ENCODE data around the gene TLE5. TPM values are rescaled to one million over a fixed set of nuclear protein-coding genes. Genes with fewer than 3 reads are reported as not detected.
A peak's percentile ranks its signal among the peaks of the same experiment; 100 is the strongest.
"Not testable (repeated sequence)": the region's sequence is repeated elsewhere in the genome, so short reads cannot be mapped to it uniquely, and the experiment has no call there.

The TLE5 gene
- total RNA-seq, 1 donor from 2014 or later = 804 TPM

- no peak for DNase-seq (ENCODE audit: low spot score)
- intact Hi-C loops (cut with DNase I) = no loop called here
Measured at GRCh38 chr19:3067563-3067962, 5.3 kb upstream of the TLE5 start.

GRCh38 chr19:3066482-3067049 lies 4.3 kb upstream of the TLE5 start:
- intact Hi-C loops (cut with DNase I) = no loop called here
- DNase-seq (ENCODE audit: low spot score) = no peak

GRCh38 chr19:3065675-3066357 lies 3.5 kb upstream of the TLE5 start:
- DNase-seq (ENCODE audit: low spot score) = no peak

GRCh38 chr19:3064011-3064330 lies 1.7 kb upstream of the TLE5 start:
- DNase-seq (ENCODE audit: low spot score) = no peak
- intact Hi-C loops (cut with DNase I) = loop anchor here (5.0 kb wide), 2 partner anchors 33 to 87 kb away; partner anchors contain the start of gene TLE6

More at GRCh38 chr19:3065675-3066357, 3.5 kb upstream of the TLE5 start:
- intact Hi-C loops (cut with DNase I) = no loop called here

- intact Hi-C loops (cut with DNase I) = loop anchor here (2.0 to 5.0 kb wide), 3 partner anchors 25 to 84 kb away; partner anchors contain the start of gene TLE6
- peak; percentile 78 for DNase-seq (ENCODE audit: low spot score)
Measured at GRCh38 chr19:3061182-3062161, 823 bp downstream of the TLE5 start.

- intact Hi-C loops (cut with DNase I) = loop anchor here (2.0 to 5.0 kb wide), 3 partner anchors 24 to 84 kb away; partner anchors contain the start of gene TLE6
- no peak for DNase-seq (ENCODE audit: low spot score)
Measured at GRCh38 chr19:3060857-3061181, 1.5 kb downstream of the TLE5 start.

- DNase-seq (ENCODE audit: low spot score) = no peak
- intact Hi-C loops (cut with DNase I) = loop anchor here (2.0 to 5.0 kb wide), 3 partner anchors 23 to 82 kb away; partner anchors contain the start of gene TLE6
Measured at GRCh38 chr19:3059653-3060052, 2.6 kb downstream of the TLE5 start.

- no peak for DNase-seq (ENCODE audit: low spot score)
- intact Hi-C loops (cut with DNase I) = no loop called here
Measured at GRCh38 chr19:3058821-3059314, 3.4 kb downstream of the TLE5 start.

- intact Hi-C loops (cut with DNase I) = no loop called here
- DNase-seq (ENCODE audit: low spot score) = no peak
Measured at GRCh38 chr19:3058009-3058820, 4.1 kb downstream of the TLE5 start.

GRCh38 chr19:3057275-3057714 lies 5.0 kb downstream of the TLE5 start:
- intact Hi-C loops (cut with DNase I) = no loop called here
- DNase-seq (ENCODE audit: low spot score) = peak; percentile 90

GRCh38 chr19:3056417-3057088 lies 5.7 kb downstream of the TLE5 start:
- no peak for DNase-seq (ENCODE audit: low spot score)
- intact Hi-C loops (cut with DNase I) = no loop called here

- no peak for DNase-seq (ENCODE audit: low spot score)
- intact Hi-C loops (cut with DNase I) = no loop called here
Measured at GRCh38 chr19:3055741-3056416, 6.4 kb downstream of the TLE5 start.

GRCh38 chr19:3054972-3055740 lies 7.1 kb downstream of the TLE5 start:
- intact Hi-C loops (cut with DNase I) = no loop called here
- DNase-seq (ENCODE audit: low spot score) = no peak

- no peak for DNase-seq (ENCODE audit: low spot score)
- intact Hi-C loops (cut with DNase I) = no loop called here
Measured at GRCh38 chr19:3054265-3054971, 7.9 kb downstream of the TLE5 start.

GRCh38 chr19:3053780-3054179 lies 8.5 kb downstream of the TLE5 start:
- intact Hi-C loops (cut with DNase I) = no loop called here
- no peak for DNase-seq (ENCODE audit: low spot score)

- intact Hi-C loops (cut with DNase I) = no loop called here
- no peak for DNase-seq (ENCODE audit: low spot score)
Measured at GRCh38 chr19:3053218-3053621, 9.1 kb downstream of the TLE5 start.

GRCh38 chr19:3050016-3050415 lies 12.3 kb downstream of the TLE5 start:
- intact Hi-C loops (cut with DNase I) = not testable (repeated sequence)

More at GRCh38 chr19:3050016-3050415, 12.3 kb downstream of the TLE5 start:
- not testable (repeated sequence) for DNase-seq (ENCODE audit: low spot score)

All from cardiac septum (tissue), 1 donor.